Measurements from ENCODE around the gene DLL3. TPM values are rescaled to one million over a fixed set of nuclear protein-coding genes. Genes with fewer than 3 reads are reported as not detected.

DLL3 gene
- total and polyA plus RNA-seq, 2 experiments from 2014 or later = 9.8 to 15.6 TPM

- ATAC-seq (no peak), DNase-seq (ENCODE audit: low spot score) (no peak)
- H3K79me2 ChIP-seq (replicated peaks; ENCODE audit: insufficient read depth) = no peaks in the 10 kb centered on the region; the same call in 1 of the 2 replicates
- Mint-ChIP-seq H3K4me1 (peaks cover 8% of the 10 kb centered on the region; the same call in 2 of the 3 replicates), H3K27ac (no peak overlapping the region), H3K9me3 (no peaks in the 10 kb centered on the region; the same call in 2 of the 3 replicates), H3K27me3 (ENCODE audit: insufficient read depth, low read depth, poor library complexity) (peaks cover 13% of the 10 kb centered on the region), H3K36me3 (ENCODE audit: low read depth) (peaks cover 78% of the 10 kb centered on the region), H3K4me3 (no peak overlapping the region; the same call in 2 of the 3 replicates)
- H3K4me2 ChIP-seq = no peak overlapping the region
- no peaks in the 10 kb centered on the region for H3K9me2 ChIP-seq (ENCODE audit: insufficient read depth)
- no peak overlapping the region for H3K27ac ChIP-seq (ENCODE audit: low read depth)
- no peak overlapping the region for H3K4me3 ChIP-seq
- no peak overlapping the region for H2AFZ ChIP-seq
- H3K4me1 ChIP-seq (ENCODE audit: insufficient read depth) = no peaks in the 10 kb centered on the region
- 0 out of 2 replicates have a peak, but pooled peaks cover 10% of the 10 kb centered on the region for H4K20me1 ChIP-seq (replicated peaks; ENCODE audit: insufficient read depth)
- H3K27me3 ChIP-seq (ENCODE audit: insufficient read depth) = no peaks in the 10 kb centered on the region
- peaks cover 34% of the 10 kb centered on the region for H3K36me3 ChIP-seq (ENCODE audit: insufficient read depth)
- H3F3A ChIP-seq (replicated peaks; ENCODE audit: low read depth) = peaks cover 9% of the 10 kb centered on the region; the same call in 1 of the 2 replicates
- TF ChIP-seq STAT1 (IDR thresholded peaks at IDR 0.05; ENCODE audit: unreplicated experiment) (no peak), ZNF462 (CRISPR knock-in tag; IDR thresholded peaks at IDR 0.05) (no peak), REST (IDR thresholded peaks at IDR 0.05; ENCODE audit: unreplicated experiment) (no peak), CREB1 (CRISPR knock-in tag; IDR thresholded peaks at IDR 0.05; ENCODE audit: low read depth) (no peak), EZH2phosphoT487 (IDR thresholded peaks at IDR 0.05; ENCODE audit: unreplicated experiment) (no peak), EZH2 (IDR thresholded peaks at IDR 0.05; ENCODE audit: low read depth, unreplicated experiment) (no peak), NANOG (IDR thresholded peaks at IDR 0.05; ENCODE audit: borderline replicate concordance) (no peak), ZNF331 (CRISPR knock-in tag; IDR thresholded peaks at IDR 0.05; ENCODE audit: low read depth) (no peak), POLR2AphosphoS5 (IDR thresholded peaks at IDR 0.05; ENCODE audit: low read depth) (no peak), ZNF114 (CRISPR knock-in tag; IDR thresholded peaks at IDR 0.05) (no peak), CTCF (conservative IDR thresholded peaks at IDR 0.05; ENCODE audit: low read depth in 2 of 2) (no peak), JUNB (IDR thresholded peaks at IDR 0.05; ENCODE audit: unreplicated experiment) (no peak), ETS1 (IDR thresholded peaks at IDR 0.05) (no peak)
Observed at GRCh38 chr19:39471756-39472536, 26.8 kb upstream of the DLL3 start.
